Spinal cord (tissue), 10 donors: Measurements from ENCODE around the gene PTK7. TPM values are rescaled to one million over a fixed set of nuclear protein-coding genes. Genes with fewer than 3 reads are reported as not detected.

Experiments
- DNase-seq, 6 donors: peaks; one replicate each; pipeline versions ENCODE4 v3.0.0 to v3.0.0-alpha.2; 2013 to 2015; ENCODE audit warnings: low spot score in 6 of 6, low read depth in 4 of 6
- H3K27ac ChIP-seq: one replicate; pipeline ENCODE4 v1.5.1; 2013; ENCODE audit warnings: low read depth, low read length, control low read depth
- H3K27me3 ChIP-seq: one replicate; pipeline ENCODE4 v1.6.1; 2013; ENCODE audit warnings: low read length; ENCODE audit not compliant: control insufficient read depth, insufficient read depth
- H3K36me3 ChIP-seq: one replicate; pipeline ENCODE4 v1.6.1; 2013; ENCODE audit warnings: low read length; ENCODE audit not compliant: control insufficient read depth, insufficient read depth
- H3K4me1 ChIP-seq: one replicate; pipeline ENCODE4 v1.6.1; 2013; ENCODE audit warnings: low read length; ENCODE audit not compliant: control insufficient read depth, insufficient read depth
- H3K4me3 ChIP-seq: one replicate; pipeline ENCODE4 v1.5.1; 2013; ENCODE audit warnings: low read depth, low read length, control low read depth
- H3K9me3 ChIP-seq: one replicate; pipeline ENCODE4 v1.6.1; 2013; ENCODE audit warnings: low read length; ENCODE audit not compliant: control insufficient read depth, insufficient read depth
- WGBS: methylation state at CpG from one replicate; pipeline ENCODE4 v1.1.5; 2013; ENCODE audit warnings: missing lambda C conversion rate; ENCODE audit not compliant: insufficient coverage; 5-methylcytosine and 5-hydroxymethylcytosine counted together
- long read RNA-seq, 4 donors: transcript quantifications; one replicate each; lab custom pipeline, GENCODE V29; 2026
- polyA plus RNA-seq, 2 donors: library from polyadenylated mRNA; unstranded; fragments of 120-200 nt; gene quantifications; one replicate each; pipeline ENCODE4 v1.2.1, GENCODE V29; 2013; ENCODE audit not compliant: insufficient read length in 2 of 2
- total RNA-seq, 2 donors: library from RNA; depleted of rRNA in 1 of 2; stranded (reverse); fragments of 120-200 nt in 1 of 2; fragments of >200 nt in 1 of 2; gene quantifications; one replicate each; pipeline versions ENCODE4 v1.2.3 to v1.2.4, GENCODE V29; 2013 to 2014
- donor health status: healthy.

PTK7 gene
- 100 to 1,000 TPM in 1 of 2 donors, 10 to 100 TPM in 1; 43.7 to 126 TPM for total RNA-seq
- polyA plus RNA-seq, result 10 to 100 TPM; 61.9 to 89.6 TPM
- long read RNA-seq, donor 1, full-length matches to known transcripts, result 10 of 37 reads
- long read RNA-seq, donor 1, partial matches to known transcripts, result 27 of 37 reads
- long read RNA-seq, donor 1, other reads (novel, unspliced or antisense), result 0 of 37 reads
- long read RNA-seq, donor 2, partial matches to known transcripts, result 0 of 1 reads
- long read RNA-seq, donor 2, other reads (novel, unspliced or antisense), result 0 of 1 reads
- long read RNA-seq, donor 3, partial matches to known transcripts, result 0 of 2 reads
- long read RNA-seq, donor 3, other reads (novel, unspliced or antisense), result 0 of 2 reads
- long read RNA-seq, donor 4, full-length matches to known transcripts, result 24 of 47 reads
- long read RNA-seq, donor 4, partial matches to known transcripts, result 23 of 47 reads
- long read RNA-seq, donor 4, other reads (novel, unspliced or antisense), result 0 of 47 reads

GRCh38 chr6:43075670-43076463, at the start of gene PTK7:
PTK7 (plus strand) TSS chr6:43076314; CDS start chr6:43076489, 175 bp downstream.
- peak; percentile 59 to 96 (median 80) for DNase-seq
- Histone ChIP-seq H3K4me1 (peaks cover 32% of the 10 kb centered on the region), H3K36me3 (peaks cover 40% of the 10 kb centered on the region), H3K27ac (peak within 1 kb of the TSS; percentile 83), H3K27me3 (no peaks in the 10 kb centered on the region), H3K4me3 (peak within 1 kb of the TSS; percentile 91), H3K9me3 (no peaks in the 10 kb centered on the region)
- 3% methylated on average over 45 of the region's 60 CpGs for whole genome bisulfite sequencing

- DNase-seq, result no peak
- Histone ChIP-seq H3K27ac (no peak overlapping the region), H3K36me3 (peaks cover 74% of the 10 kb centered on the region), H3K4me1 (peaks cover 12% of the 10 kb centered on the region), H3K27me3 (no peaks in the 10 kb centered on the region), H3K9me3 (no peaks in the 10 kb centered on the region), H3K4me3 (no peak overlapping the region)
- WGBS, result 100% methylated on average over 3 of the region's 5 CpGs
Measured at GRCh38 chr6:43026365-43026764, 49.7 kb upstream of the PTK7 start.

GRCh38 chr6:43029120-43029519, 47.0 kb upstream of the PTK7 start:
- Histone ChIP-seq H3K4me3 (no peak overlapping the region), H3K27me3 (no peaks in the 10 kb centered on the region), H3K27ac (no peak overlapping the region), H3K4me1 (no peaks in the 10 kb centered on the region), H3K9me3 (no peaks in the 10 kb centered on the region), H3K36me3 (peaks cover 79% of the 10 kb centered on the region)
- WGBS, result 94% methylated on average over 9 of the region's 9 CpGs
- DNase-seq, result no peak

- Histone ChIP-seq H3K4me1 (no peaks in the 10 kb centered on the region), H3K9me3 (no peaks in the 10 kb centered on the region), H3K36me3 (peaks cover 76% of the 10 kb centered on the region), H3K27ac (no peak overlapping the region), H3K4me3 (no peak overlapping the region), H3K27me3 (no peaks in the 10 kb centered on the region)
- DNase-seq, result no peak
- 100% methylated on average over 1 of the region's 4 CpGs for WGBS
Measured at GRCh38 chr6:43032326-43032725, 43.8 kb upstream of the PTK7 start.

GRCh38 chr6:43033496-43034189, 42.5 kb upstream of the PTK7 start:
- Histone ChIP-seq H3K36me3 (peaks cover 76% of the 10 kb centered on the region), H3K4me1 (no peaks in the 10 kb centered on the region), H3K9me3 (no peaks in the 10 kb centered on the region), H3K27ac (no peak overlapping the region), H3K27me3 (no peaks in the 10 kb centered on the region), H3K4me3 (no peak overlapping the region)
- DNase-seq, result no peak
- no CpG with 5 or more reads among the region's 2 CpGs for WGBS

- no peak for DNase-seq
- Histone ChIP-seq H3K27ac (no peak overlapping the region), H3K9me3 (no peaks in the 10 kb centered on the region), H3K4me3 (no peak overlapping the region), H3K27me3 (no peaks in the 10 kb centered on the region), H3K4me1 (no peaks in the 10 kb centered on the region), H3K36me3 (peaks cover 76% of the 10 kb centered on the region)
- 78% methylated on average over 2 of the region's 2 CpGs for WGBS
Measured at GRCh38 chr6:43034190-43034525, 42.0 kb upstream of the PTK7 start.

- no peak overlapping the region for H3K27ac ChIP-seq
- H3K36me3 ChIP-seq, result peaks cover 77% of the 10 kb centered on the region
- H3K27me3 ChIP-seq, result no peaks in the 10 kb centered on the region
- WGBS, result 83% methylated on average over 4 of the region's 4 CpGs
- H3K9me3 ChIP-seq, result no peaks in the 10 kb centered on the region
- no peak overlapping the region for H3K4me3 ChIP-seq
- no peaks in the 10 kb centered on the region for H3K4me1 ChIP-seq
- DNase-seq, result no peak
Measured at GRCh38 chr6:43035495-43036194, 40.5 kb upstream of the PTK7 start.

- DNase-seq, result no peak
- no peak overlapping the region for H3K27ac ChIP-seq
- H3K9me3 ChIP-seq, result no peaks in the 10 kb centered on the region
- WGBS, result 100% methylated on average over 2 of the region's 9 CpGs
- no peaks in the 10 kb centered on the region for H3K4me1 ChIP-seq
- H3K36me3 ChIP-seq, result peaks cover 77% of the 10 kb centered on the region
- H3K4me3 ChIP-seq, result no peak overlapping the region
- H3K27me3 ChIP-seq, result no peaks in the 10 kb centered on the region
Measured at GRCh38 chr6:43036712-43037111, 39.4 kb upstream of the PTK7 start.

GRCh38 chr6:43037197-43037596, 38.9 kb upstream of the PTK7 start:
- no peak for DNase-seq
- Histone ChIP-seq H3K27ac (no peak overlapping the region), H3K4me1 (no peaks in the 10 kb centered on the region), H3K4me3 (no peak overlapping the region), H3K36me3 (peaks cover 76% of the 10 kb centered on the region), H3K9me3 (no peaks in the 10 kb centered on the region), H3K27me3 (no peaks in the 10 kb centered on the region)
- 94% methylated on average over 5 of the region's 5 CpGs for WGBS
